B cell (primary cell): ENCODE measurements around the gene ZNF23. TPM values are rescaled to one million over a fixed set of nuclear protein-coding genes. Genes with fewer than 3 reads are reported as not detected.

ENCODE experiments used
- ATAC-seq: fragments of 200-7000 bp; cut with Tn5 transposase; one replicate; pipeline ENCODE4 v1.10.0; 2021; ENCODE audit warnings: low read depth, mild to moderate bottlenecking, moderate number of reproducible peaks, moderate library complexity
- CTCF ChIA-PET: fragments of 350-600 bp; sonication (Branson Sonifier 250); formaldehyde crosslinking; loops from one replicate; lab custom pipeline; 2021; ENCODE audit warnings: antibody characterized with exemption, inconsistent platforms; lab: Charles Lee
- POLR2A ChIA-PET: fragments of 350-600 bp; sonication (Branson Sonifier 250); formaldehyde crosslinking; loops from one replicate; lab custom pipeline; 2021; ENCODE audit warnings: antibody characterized with exemption; lab: Charles Lee
- DNase-seq: peaks from one replicate; pipeline ENCODE4 v3.0.0; 2013
- H2AFZ ChIP-seq: 2 replicates; pipeline ENCODE4 v1.6.1; 2012; ENCODE audit warnings: mild to moderate bottlenecking, low read depth, low read length; ENCODE audit not compliant: insufficient read depth, poor library complexity, severe bottlenecking
- H3K27ac ChIP-seq, 2 donors: 1 replicate in 1 of 2; 2 replicates in 1 of 2; pipeline ENCODE4 v1.5.1; 2012 to 2013; ENCODE audit warnings: low read length in 2 of 2, mild to moderate bottlenecking in 2 of 2, moderate library complexity in 1 of 2
- H3K27me3 ChIP-seq, 4 experiments: fragments of 200-600 bp in 1 of 4; sonication (generic) in 1 of 4; replicated peaks in 1 of 4; 1 replicate in 2 of 4; 2 replicates in 2 of 4; pipeline versions ENCODE4 v1.6.1 to v1.7.0; 2013 to 2016; ENCODE audit warnings: low read length in 3 of 4, mild to moderate bottlenecking in 2 of 4, mixed read lengths in 1 of 4, moderate library complexity in 1 of 4; ENCODE audit not compliant: insufficient read depth in 4 of 4, control insufficient read depth in 3 of 4; ENCODE audit errors: control extremely low read depth in 1 of 4
- H3K36me3 ChIP-seq, 2 experiments: replicated peaks in 1 of 2; 1 replicate in 1 of 2; 2 replicates in 1 of 2; pipeline versions ENCODE4 v1.6.1 to v1.7.1; 2013; ENCODE audit warnings: low read length in 1 of 2; ENCODE audit not compliant: insufficient read depth in 2 of 2, control insufficient read depth in 1 of 2; ENCODE audit errors: control extremely low read depth in 1 of 2, extremely low read depth in 1 of 2
- H3K4me1 ChIP-seq, 2 donors: fragments of 200-600 bp in 1 of 2; sonication (generic) in 1 of 2; 1 replicate in 1 of 2; 2 replicates in 1 of 2; pipeline versions ENCODE4 v1.5.1 to v1.6.1; 2013 to 2017; ENCODE audit warnings: low read length in 2 of 2; ENCODE audit not compliant: control insufficient read depth in 2 of 2, insufficient read depth in 2 of 2
- H3K4me2 ChIP-seq: replicated peaks from 2 replicates; pipeline ENCODE3; 2012; ENCODE audit warnings: mild to moderate bottlenecking, low read depth, low read length; ENCODE audit not compliant: poor library complexity, severe bottlenecking
- H3K4me3 ChIP-seq, 5 experiments: fragments of 200-600 bp in 1 of 5; sonication (generic) in 1 of 5; 1 replicate in 3 of 5; 2 replicates in 2 of 5; pipeline versions ENCODE4 v1.5.1 to v1.7.0; 2011 to 2016; ENCODE audit warnings: low read length in 4 of 5, mild to moderate bottlenecking in 4 of 5, low read depth in 2 of 5, control low read depth in 1 of 5, moderate library complexity in 1 of 5; ENCODE audit not compliant: insufficient read depth in 1 of 5; ENCODE audit errors: control extremely low read depth in 1 of 5, extremely low read depth in 1 of 5
- H3K79me2 ChIP-seq: fragments of 200-600 bp; sonication (generic); one replicate; pipeline ENCODE4 v1.6.0; 2016; ENCODE audit warnings: low read length; ENCODE audit not compliant: control insufficient read depth, insufficient read depth
- H3K9ac ChIP-seq: fragments of 200-600 bp; sonication (generic); 2 replicates; pipeline ENCODE4 v1.6.1; 2017; ENCODE audit warnings: mild to moderate bottlenecking, low read length, moderate library complexity
- H3K9me3 ChIP-seq, 3 donors: one replicate each; pipeline versions ENCODE4 v1.6.1 to v1.7.1; 2013; ENCODE audit warnings: low read length in 2 of 3; ENCODE audit not compliant: control insufficient read depth in 2 of 3, insufficient read depth in 1 of 3; ENCODE audit errors: control extremely low read depth in 1 of 3
- H4K20me1 ChIP-seq: 2 replicates; pipeline ENCODE4 v1.6.0; 2012; ENCODE audit warnings: mild to moderate bottlenecking, low read length; ENCODE audit not compliant: insufficient read depth, control insufficient read depth, poor library complexity, severe bottlenecking
- H3K27ac Mint-ChIP-seq: one replicate; pipeline ENCODE4 v1.8.0; 2021; ENCODE audit warnings: mixed read lengths
- H3K27me3 Mint-ChIP-seq: one replicate; pipeline ENCODE4 v1.8.0; 2021; ENCODE audit warnings: mixed read lengths
- H3K4me1 Mint-ChIP-seq: one replicate; pipeline ENCODE4 v1.8.0; 2021; ENCODE audit warnings: mixed read lengths
- H3K4me3 Mint-ChIP-seq: one replicate; pipeline ENCODE4 v1.8.0; 2021; ENCODE audit warnings: mixed read lengths
- H3K9me3 Mint-ChIP-seq: one replicate; pipeline ENCODE4 v1.8.0; 2022; ENCODE audit warnings: mixed read lengths; ENCODE audit not compliant: insufficient read depth
- EZH2 ChIP-seq: IDR thresholded peaks from 2 replicates; pipeline ENCODE4 v1.6.1; 2012; ENCODE audit warnings: borderline replicate concordance, low read depth, mild to moderate bottlenecking, moderate library complexity, low read length; ENCODE audit not compliant: insufficient read depth, poor library complexity, severe bottlenecking
- WGBS: methylation state at CpG from one replicate; pipeline ENCODE4 v1.1.5; 2013; ENCODE audit warnings: missing lambda C conversion rate; ENCODE audit not compliant: insufficient coverage; 5-methylcytosine and 5-hydroxymethylcytosine counted together
- intact Hi-C: fragments of 100-400 bp; cut with micrococcal nuclease; formaldehyde crosslinking; loops from one replicate; pipeline ENCODE4 v1.10.0; 2022
- polyA plus RNA-seq: library from polyadenylated mRNA; depleted of rRNA; stranded (reverse); fragments of >200 nt; gene quantifications from 2 replicates; pipeline ENCODE4 v1.2.3, GENCODE V29; 2012
- total RNA-seq, 2 donors: library from RNA; stranded (reverse); fragments of 120-200 nt in 1 of 2; gene quantifications; 1 replicate in 1 of 2; 2 replicates in 1 of 2; pipeline versions ENCODE4 v1.2.3 to v1.2.4, GENCODE V29; 2013 to 2022
- TF ChIP-seq, protein P1 (sequence below): fragments of 200-600 bp; IDR thresholded peaks from one replicate; pipeline ENCODE4 v1.8.0; 2022; ENCODE audit warnings: antibody characterized with exemption, mild to moderate bottlenecking

Gene ZNF23
- total and polyA plus RNA-seq, 2 donors (not counting 1 experiment from before 2014, with no cell fraction given) = 8.4 to 15.0 TPM

GRCh38 chr16:71479420-71479819 is 17.4 kb upstream of the ZNF23 start:
- H3K27ac Mint-ChIP-seq = no peak overlapping the region
- WGBS = 67% methylated on average over 3 of the region's 3 CpGs
- DNase-seq = no peak
- no peak for ATAC-seq
- no peak overlapping the region for H3K4me2 ChIP-seq
- ChIA-PET POLR2A (no interaction called here), CTCF (interaction anchor here (0.6 to 1.2 kb wide), 2 partner anchors 15 to 130 kb away, joined by 3 to 4 read pairs; no protein-coding TSS in a partner anchor)
- H2AFZ ChIP-seq = no peak overlapping the region
- TF ChIP-seq EZH2 = no peak
- TF ChIP-seq, protein P1, sequence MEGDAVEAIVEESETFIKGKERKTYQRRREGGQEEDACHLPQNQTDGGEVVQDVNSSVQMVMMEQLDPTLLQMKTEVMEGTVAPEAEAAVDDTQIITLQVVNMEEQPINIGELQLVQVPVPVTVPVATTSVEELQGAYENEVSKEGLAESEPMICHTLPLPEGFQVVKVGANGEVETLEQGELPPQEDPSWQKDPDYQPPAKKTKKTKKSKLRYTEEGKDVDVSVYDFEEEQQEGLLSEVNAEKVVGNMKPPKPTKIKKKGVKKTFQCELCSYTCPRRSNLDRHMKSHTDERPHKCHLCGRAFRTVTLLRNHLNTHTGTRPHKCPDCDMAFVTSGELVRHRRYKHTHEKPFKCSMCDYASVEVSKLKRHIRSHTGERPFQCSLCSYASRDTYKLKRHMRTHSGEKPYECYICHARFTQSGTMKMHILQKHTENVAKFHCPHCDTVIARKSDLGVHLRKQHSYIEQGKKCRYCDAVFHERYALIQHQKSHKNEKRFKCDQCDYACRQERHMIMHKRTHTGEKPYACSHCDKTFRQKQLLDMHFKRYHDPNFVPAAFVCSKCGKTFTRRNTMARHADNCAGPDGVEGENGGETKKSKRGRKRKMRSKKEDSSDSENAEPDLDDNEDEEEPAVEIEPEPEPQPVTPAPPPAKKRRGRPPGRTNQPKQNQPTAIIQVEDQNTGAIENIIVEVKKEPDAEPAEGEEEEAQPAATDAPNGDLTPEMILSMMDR = no peak
- intact Hi-C loops = no loop called here
- no peak overlapping the region for H3K4me3 Mint-ChIP-seq
- no peaks in the 10 kb centered on the region for H3K27me3 Mint-ChIP-seq
- H3K4me3 ChIP-seq = no peak overlapping the region
- peaks cover 0 to 33% of the 10 kb centered on the region in 2 experiments for H3K36me3 ChIP-seq
- no peaks in the 10 kb centered on the region for H3K9me3 ChIP-seq
- peaks cover 19% of the 10 kb centered on the region for H3K79me2 ChIP-seq
- H4K20me1 ChIP-seq = no peaks in the 10 kb centered on the region
- H3K9me3 Mint-ChIP-seq = no peaks in the 10 kb centered on the region
- H3K4me1 ChIP-seq = peaks cover 6 to 8% of the 10 kb centered on the region in 2 donors
- no peak overlapping the region for H3K27ac ChIP-seq
- no peaks in the 10 kb centered on the region for H3K27me3 ChIP-seq
- no peak overlapping the region for H3K9ac ChIP-seq
- H3K4me1 Mint-ChIP-seq = peaks cover 9% of the 10 kb centered on the region

DNA sequence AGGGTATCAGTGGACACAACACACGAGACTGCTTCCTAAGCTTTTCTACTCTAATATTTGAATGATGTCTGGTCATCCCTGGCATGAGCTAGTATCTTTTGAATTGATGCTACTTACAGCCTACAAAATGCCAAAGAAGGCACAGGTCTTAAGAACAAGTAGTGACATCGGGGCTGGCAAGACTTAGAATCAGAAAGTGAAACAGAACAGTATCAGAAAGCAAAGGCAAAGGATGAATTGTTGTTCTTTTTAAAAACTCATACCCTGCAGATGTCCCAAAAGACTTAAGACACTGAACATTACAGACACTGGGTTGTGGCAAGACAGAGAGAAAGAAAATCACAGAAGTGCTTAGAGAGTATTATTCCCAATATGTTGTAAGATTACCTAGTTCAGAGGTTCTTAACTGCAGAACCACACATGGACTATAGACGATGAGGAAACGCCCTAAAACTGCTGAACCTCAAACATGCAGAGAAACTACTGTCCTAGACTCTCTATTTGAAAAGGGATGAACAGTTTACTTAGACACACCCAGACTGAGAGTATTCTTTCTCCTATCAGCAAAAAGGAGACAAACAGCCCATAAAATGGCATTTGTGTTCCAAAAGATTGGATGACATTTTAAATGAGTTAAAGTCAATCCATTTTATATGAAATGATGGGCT is 14.5 kb upstream of the ZNF23 start:
- TF ChIP-seq EZH2 = no peak
- TF ChIP-seq, protein P1 = no peak
- Histone ChIP-seq H3K4me1 (no peaks in the 10 kb centered on the region), H4K20me1 (no peaks in the 10 kb centered on the region), H3K79me2 (peaks cover 7% of the 10 kb centered on the region), H3K9me3 (no peaks in the 10 kb centered on the region), H3K4me2 (no peak overlapping the region), H3K27ac (no peak overlapping the region), H2AFZ (no peak overlapping the region), H3K9ac (no peak overlapping the region), H3K4me3 (no peak overlapping the region), H3K36me3 (peaks cover 0 to 33% of the 10 kb centered on the region in 2 experiments), H3K27me3 (no peaks in the 10 kb centered on the region)
- no peak for DNase-seq
- intact Hi-C loops = no loop called here
- no peak for ATAC-seq
- no peak overlapping the region for H3K27ac Mint-ChIP-seq
- no peaks in the 10 kb centered on the region for H3K4me1 Mint-ChIP-seq
- POLR2A ChIA-PET = no interaction called here
- CTCF ChIA-PET = no interaction called here
- 80% methylated on average over 1 of the region's 4 CpGs for WGBS
- H3K4me3 Mint-ChIP-seq = no peak overlapping the region
- no peaks in the 10 kb centered on the region for H3K27me3 Mint-ChIP-seq
- H3K9me3 Mint-ChIP-seq = no peaks in the 10 kb centered on the region
